GM18511 (cell line): ENCODE measurements around the gene SEPTIN12.
A peak's percentile ranks its signal among the peaks of the same experiment; 100 is the strongest.

Source experiments
- ATAC-seq: cut with Tn5 transposase; IDR thresholded peaks from one replicate; pipeline ENCODE4 v1.9.1; 2021; ENCODE audit warnings: mild to moderate bottlenecking, moderate library complexity; ENCODE audit not compliant: unreplicated experiment

The SEPTIN12 gene

GRCh38 chr16:4803401-4803844 is 15.3 kb upstream of the SEPTIN12 start:
- no peak for ATAC-seq

- peak; percentile 96 for ATAC-seq
Measured at GRCh38 chr16:4802659-4803287, 14.6 kb upstream of the SEPTIN12 start.

GRCh38 chr16:4801962-4802658 is 14.0 kb upstream of the SEPTIN12 start, which contains the start of gene ROGDI:
ROGDI (minus strand) TSS chr16:4802633; CDS start chr16:4802571, 62 bp downstream.
- peak; percentile 61 for ATAC-seq

DNA sequence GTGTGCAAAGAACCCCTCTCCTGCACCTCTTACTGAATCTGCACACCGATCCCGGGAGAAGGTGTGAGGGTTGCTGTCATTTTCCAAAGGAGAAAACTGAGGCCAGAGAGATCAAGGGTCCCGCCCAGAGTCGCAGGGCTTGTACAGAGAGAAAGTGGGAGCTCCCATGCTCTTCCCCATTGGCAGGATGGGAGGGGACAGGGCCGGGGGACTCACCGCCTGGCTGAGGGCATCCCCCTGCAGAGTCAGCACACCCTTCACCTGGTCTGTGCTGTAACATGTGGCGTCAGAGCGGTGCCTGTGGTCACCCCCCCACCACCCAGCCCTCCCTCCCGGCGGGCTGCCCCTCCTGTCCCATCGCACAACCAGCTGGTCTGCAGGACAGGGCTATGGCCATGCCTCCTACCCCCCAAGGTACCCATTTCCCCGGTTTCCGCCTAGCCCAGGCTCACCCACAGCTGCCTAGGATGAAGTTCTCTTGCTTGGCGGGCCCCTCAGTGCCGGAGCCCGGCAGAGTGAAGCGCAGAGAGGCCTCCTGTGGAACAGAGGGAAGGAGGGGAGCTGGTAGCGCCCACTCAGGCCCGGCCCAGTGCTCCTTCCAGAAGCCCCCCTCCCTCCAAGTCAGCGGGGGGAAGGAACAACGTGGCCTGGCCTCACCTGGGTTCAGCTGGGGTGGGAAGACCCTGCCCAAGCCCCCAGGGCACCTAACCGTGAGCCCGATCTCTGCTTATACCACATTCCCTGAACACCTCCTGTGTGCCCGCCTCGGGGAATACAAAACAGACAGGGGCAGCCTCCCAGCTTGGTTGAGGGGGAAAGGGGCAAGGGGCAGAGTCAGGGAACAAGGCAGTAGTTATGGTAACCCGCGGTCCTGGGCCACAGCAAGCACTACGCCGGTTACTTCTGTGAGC is 13.2 kb upstream of the SEPTIN12 start:
- no peak for ATAC-seq

DNA sequence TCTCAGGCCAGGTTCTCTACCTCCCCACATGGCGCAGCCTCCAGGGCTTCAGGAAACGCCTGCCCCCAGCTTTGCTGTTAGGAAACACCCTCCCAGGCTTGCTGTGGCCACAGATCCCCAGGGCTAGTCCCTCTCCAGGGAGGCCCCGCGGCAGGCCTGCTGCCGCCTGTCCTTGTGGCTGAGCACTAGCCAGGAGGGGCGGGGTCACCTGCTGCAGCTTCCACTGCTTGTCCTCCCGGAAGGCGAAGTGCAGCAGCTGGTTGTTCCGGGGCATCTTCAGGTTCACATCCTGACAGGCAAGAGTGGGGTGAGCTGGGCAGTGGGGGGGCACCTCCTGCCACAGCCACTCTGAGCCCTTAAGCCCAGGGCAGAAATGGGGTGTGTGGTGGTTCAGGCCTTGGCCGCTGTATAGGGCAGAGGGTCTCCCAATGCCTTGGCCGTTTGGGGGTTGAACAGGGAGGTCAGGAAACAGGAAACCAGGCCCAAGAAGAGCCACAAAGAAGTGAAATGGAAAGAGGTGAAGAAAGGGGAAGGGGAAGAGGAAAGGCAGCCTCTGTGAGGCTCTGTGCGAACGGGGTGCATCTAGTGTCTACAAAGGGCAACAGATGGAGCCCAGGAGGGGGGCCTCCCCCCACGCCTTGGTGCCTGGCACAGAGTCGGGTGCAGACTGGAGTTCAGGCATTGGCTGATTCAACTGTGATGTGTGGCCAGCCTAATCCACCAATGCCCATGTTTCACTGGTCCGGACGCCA is 12.3 kb upstream of the SEPTIN12 start:
- ATAC-seq: no peak

GRCh38 chr16:4799171-4799855 is 11.2 kb upstream of the SEPTIN12 start:
- ATAC-seq: no peak

GRCh38 chr16:4798456-4798855 is 10.3 kb upstream of the SEPTIN12 start:
- ATAC-seq: no peak

DNA sequence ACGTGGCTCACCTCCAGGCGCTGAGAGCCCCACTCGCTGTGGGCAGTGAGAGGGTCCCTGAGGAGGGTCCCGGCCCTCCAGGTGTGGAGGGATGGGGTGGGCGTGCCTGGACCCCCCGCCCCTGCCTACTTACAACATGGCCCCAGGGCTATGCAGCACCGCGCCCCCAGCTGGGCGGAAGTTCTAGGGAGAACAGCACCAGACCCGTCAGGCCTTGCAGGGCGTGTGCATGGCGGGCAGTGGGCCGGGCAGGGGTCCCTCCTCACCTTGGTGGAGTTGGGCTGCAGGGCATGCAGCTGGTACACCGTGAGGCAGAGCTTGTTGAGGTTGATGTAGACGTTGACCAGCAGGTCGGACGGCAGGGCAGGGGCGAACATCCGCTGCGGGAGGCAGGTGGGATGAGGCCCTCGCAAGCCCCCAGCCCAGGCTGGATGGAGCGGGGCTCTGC is 9.7 kb upstream of the SEPTIN12 start:
- ATAC-seq: no peak

GRCh38 chr16:4796982-4797804 is 9.0 kb upstream of the SEPTIN12 start:
- ATAC-seq: no peak

DNA sequence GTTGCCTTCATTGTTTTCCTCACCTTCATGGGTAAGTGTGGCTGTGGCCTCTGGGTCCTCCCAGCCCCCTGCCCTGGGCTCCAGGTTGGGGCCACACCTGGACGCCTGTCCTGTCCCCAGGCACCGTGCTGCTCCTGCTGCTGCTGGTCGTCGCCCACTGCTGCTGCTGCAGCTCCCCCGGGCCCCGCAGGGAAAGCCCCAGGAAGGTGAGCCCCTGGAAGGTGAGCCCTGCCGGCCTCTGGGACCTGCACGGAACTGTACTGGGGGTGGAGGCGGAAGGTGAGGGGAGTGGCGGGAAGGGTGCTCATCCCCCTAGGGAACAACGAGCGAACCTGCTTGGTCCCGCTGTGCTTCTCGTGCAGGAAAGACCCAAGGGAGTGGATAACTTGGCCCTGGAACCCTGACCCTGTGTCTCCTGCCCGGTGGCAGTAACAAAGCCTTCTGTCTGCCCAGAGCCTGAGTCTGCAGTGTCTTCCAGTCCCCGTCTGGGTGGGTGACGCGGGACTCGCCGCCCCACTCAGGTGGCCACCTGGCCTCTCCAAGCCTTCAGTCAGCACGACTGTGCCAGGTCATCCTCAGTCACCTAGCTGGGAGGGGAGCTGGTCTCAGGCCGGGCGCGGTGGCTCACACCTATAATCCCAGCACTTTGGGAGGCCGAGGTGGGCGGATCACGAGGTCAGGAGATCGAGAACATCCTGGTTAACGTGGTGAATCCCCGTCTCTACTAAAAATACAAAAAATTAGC is 7.9 kb upstream of the SEPTIN12 start:
- no peak for ATAC-seq

DNA sequence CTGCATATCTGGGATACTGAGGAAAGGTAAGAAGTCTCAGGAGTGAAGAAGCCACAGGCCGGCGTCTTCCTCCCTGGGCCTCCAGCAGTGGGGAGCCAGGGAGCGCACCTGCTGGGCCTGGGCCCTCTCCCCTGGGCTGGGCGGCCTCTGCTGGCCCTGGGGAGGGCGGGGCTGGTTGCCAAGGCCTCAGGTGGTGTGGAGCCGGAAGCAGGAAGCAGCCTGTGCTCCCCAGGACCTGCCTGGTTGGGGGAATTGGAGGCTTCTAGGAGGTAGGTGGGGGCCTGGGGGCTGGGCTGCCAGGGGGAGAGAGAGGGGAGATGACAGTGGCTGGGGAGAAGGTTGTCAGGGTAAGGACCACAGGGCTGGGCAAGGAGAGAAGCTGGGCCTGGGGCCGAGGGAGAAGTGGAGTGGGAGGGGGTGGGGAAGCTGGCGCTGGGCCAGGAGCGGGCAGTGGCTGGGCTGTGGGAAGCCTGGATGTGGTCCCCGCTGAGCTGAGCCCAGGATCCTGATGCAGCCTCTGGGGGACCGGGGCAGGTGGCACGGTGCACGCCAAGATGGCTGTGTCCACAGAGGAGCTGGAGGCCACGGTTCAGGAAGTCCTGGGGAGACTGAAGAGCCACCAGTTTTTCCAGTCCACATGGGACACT is 7.2 kb upstream of the SEPTIN12 start, which contains the start of gene SMIM22:
Gene SMIM22 (plus strand): TSS at position 189 of the 647 bp plus-strand sequence. CDS start 366 bp downstream, at position 555.
- no peak for ATAC-seq

DNA sequence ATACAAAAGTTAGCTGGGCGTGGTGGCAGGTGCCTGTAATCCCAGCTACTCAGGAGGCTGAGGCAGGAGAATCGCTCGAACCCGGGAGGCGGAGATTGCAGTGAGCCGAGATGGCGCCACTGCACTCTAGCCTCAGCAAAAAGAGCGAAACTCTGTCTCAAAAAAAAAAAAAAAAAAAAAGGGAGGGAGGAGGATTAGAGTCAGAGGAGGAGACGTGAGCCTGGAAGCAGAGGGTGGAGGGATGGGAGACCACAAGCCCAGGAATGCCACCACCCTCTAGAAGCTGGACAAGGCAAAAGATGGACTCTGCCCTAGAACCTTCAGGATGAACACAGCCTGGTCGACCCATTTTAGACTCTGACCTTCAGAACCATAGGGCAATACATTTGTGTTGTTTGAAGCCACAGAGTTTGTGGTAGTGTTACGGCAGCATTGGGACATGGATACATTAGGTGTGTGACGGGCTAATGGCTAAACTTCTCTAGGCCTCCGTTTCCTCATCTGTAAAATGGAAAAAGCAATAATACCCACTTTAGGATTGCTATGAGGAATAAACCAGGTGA is 4.9 kb upstream of the SEPTIN12 start:
- no peak for ATAC-seq

DNA sequence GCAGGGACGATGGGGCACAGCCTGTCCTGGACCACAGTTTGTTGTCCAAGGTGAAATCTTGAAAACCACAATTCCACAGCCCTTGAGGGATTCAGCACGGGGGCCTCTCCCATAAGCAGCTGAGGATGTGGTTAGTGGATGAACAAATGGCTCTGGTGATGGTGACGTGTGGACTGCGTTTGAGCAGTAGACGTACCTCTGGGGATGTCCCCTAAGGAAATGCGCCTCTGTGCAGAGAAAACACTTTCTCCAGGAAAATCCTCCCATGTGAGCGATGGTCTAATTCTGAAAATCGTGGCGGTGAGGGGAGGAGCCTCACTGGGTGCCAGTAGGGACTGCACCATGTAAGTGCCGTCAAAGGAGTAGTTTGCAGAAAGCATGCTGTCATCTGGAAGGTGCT is 2.7 kb upstream of the SEPTIN12 start:
- ATAC-seq: no peak

GRCh38 chr16:4790261-4790660 is 2.1 kb upstream of the SEPTIN12 start:
- no peak for ATAC-seq

DNA sequence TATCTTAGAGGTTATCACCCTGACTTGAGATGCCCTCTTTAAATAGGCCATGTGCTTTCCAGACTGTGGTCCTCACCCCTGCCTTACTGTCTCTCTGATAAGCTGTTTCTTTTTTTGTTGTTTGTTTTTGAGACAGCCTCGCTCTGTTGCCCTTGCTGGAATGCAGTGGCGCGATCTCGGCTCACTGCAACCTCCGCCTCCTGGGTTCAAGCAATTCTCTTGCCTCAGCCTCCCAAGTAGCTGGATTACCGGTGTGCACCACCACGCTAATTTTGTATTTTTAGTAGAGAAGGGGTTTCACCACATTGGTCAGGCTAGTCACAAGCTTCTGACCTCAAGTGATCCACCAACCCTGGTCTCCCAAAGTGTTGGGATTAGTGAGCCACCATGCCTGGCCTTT is 765 bp upstream of the SEPTIN12 start:
- no peak for ATAC-seq

DNA sequence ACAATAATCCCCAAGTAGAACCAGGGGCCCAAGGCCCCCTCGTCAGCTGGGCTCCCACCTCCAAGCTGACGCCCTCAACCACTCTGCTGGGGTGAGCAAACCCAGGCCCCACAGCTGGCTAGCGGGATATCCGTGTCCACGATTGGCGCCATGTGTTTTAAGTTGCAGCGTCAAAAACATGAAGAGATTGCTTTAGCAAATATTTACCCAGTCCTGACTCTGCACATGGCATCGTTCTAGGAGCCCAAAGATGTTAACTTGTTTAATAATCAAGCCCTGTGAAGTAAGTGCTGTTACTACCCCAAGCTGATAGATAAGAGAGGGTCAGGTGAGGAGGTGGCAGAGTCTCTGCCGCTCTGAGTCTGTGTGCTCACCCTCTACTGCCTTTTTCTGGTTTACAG is 344 bp upstream of the SEPTIN12 start:
- no peak for ATAC-seq

- no peak for ATAC-seq
Measured at GRCh38 chr16:4787068-4787467, 1.1 kb downstream of the SEPTIN12 start.
